ENCODE results near the gene SORBS2.
"Not testable (repeated sequence)": the region's sequence is repeated elsewhere in the genome, so short reads cannot be mapped to it uniquely, and the experiment has no call there.

SORBS2 gene

DNA sequence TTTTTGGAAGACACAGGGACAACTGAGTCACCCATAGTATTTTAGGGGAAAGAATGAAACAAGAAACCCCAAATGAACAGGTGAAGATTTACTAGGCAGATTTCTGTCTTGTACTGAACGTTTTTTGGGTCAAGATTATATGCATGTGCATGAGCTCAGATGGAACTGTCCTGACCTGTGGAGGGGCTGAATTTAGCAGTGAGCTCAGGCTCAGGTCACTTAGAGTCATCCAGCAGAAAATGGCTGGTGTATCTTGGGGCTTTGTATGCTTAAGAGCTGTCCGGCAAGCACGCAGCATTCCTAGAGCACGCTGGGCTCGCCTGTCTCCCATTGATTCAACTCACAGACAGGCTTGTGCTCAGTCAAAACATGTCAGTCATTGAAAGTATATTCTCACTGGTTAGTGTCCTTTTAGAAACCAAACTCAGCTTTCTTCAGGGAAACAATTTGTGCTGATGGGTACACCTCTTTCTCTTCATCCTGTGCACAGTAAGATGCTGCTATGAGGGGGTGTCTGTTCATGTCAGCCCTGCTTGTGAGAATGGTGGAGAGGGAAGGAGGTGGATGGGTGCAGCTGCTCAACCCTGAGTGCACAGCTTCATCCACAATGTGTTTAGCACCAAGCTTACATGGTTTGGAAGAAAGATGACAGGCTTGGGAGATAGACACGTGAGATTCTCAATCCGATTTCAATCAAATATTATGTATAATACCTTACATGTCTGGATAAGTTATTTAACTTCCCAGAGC lies 229.2 kb downstream of the SORBS2 start:
- no peak for DNase-seq (ENCODE audit: low read depth)

DNA sequence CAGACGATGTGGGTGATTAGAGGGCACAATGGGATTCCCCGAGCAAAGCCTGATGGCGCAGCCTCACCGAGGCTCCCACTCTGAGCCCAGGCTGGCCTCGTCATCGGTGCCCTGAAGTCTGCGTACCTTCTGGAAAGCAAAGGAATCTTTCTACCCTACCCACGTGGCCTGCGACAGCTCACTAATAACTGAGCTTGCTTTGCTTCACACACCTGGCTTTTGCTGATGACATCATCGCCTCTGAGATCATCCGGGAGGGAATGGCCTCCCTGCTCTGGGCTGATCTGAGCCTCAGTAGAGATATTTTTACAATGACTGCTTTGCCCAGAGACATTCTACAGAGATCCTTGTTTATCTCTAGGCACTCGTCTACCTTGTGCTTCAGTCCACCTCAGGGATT lies 231.3 kb downstream of the SORBS2 start:
- DNase-seq (ENCODE audit: low read depth) = no peak

DNA sequence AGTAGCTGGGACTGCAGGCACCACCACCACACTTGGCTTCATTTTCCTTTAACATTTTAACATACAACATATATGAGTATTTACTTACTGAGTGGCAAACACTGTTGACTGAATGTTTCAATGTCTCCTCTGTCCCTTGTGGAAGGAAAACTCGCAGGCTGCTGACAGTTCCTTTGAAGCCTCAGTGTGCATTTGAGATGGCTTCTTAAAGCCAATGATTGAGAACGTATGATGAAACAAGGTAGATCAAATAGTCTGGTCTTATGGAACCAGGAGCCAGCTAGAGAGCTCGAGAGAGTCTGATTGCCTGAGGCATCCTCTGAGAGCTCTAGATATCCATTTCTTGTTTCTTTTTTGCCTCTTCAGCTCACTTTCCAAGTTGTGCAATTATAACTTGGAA lies 233.7 kb downstream of the SORBS2 start:
- no peak for DNase-seq (ENCODE audit: low read depth)

DNA sequence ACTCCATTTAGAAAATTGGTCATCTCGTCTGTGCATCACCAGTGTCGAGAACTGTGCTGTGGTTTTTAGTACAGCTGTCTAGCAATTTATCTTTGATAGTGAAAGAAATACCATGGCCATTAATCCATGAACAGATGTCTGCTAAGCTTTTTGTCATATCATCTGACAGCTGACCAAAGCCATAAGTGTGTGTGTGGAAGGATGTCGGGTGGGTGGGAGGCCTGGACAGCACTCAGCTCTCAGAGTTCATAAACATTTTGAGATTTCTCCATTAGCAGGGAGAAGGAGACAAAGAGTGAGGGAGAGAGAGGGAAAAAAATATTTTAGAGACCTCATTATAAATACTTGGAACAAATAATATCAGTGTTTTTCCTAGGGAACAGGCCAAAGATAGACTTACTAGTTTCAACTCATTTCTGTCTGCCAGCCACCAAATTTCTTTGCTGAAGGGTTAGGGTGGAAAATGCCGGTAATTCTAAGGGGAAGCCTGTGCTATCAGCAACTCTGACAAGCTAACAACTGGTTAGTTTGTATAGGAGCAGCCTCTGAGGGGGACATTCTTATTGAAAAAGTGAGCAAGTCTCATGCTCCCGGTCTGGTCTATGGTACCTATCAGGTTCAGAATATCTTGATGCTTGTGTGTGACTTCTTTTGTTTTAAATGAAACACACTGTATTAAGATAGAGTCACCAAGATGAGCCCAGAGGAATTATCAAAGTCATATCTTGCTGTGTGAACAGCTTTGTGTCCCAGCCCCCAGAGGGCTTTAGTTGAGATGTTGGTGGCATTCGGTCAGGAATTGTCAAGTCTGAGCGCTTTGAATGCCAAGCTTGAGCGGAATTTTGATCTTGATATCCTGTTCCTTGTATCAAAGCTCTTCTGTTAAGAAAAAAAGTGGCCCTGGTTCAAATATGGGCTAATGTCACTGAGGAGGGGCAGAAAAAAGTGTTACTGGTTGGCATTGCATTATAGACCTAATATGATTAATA lies 234.7 kb downstream of the SORBS2 start:
- no peak for DNase-seq (ENCODE audit: low read depth)

DNA sequence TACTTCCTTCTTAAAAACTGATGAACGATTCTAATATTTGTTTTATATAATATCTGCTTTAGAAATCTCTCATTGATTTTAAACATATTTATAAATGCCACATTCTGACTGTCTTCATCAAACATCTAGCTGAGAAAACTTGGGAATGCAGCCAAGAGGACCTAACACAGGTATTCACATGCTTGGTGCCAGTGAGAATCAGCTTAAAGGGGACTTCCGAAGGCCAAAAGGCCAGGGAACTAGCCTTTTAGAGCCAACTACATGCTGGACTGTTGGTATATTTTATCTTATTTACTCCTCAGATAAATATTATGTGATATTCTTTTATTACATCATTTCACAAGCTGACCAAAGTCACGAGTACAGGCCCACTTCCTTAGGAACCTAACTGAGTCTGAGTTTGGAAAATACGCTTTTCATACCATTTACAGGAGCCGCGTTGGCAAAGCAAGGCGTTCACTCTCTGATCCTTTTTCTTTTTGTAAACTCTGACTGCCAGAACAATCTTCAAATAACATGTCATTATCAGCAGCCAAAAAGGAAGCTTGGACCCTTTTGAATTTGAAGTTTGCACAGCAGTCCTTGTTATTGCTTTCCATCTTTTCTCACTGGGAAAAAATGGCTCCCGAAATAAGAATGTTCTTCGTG lies 235.6 kb downstream of the SORBS2 start:
- DNase-seq (ENCODE audit: low read depth) = no peak

DNA sequence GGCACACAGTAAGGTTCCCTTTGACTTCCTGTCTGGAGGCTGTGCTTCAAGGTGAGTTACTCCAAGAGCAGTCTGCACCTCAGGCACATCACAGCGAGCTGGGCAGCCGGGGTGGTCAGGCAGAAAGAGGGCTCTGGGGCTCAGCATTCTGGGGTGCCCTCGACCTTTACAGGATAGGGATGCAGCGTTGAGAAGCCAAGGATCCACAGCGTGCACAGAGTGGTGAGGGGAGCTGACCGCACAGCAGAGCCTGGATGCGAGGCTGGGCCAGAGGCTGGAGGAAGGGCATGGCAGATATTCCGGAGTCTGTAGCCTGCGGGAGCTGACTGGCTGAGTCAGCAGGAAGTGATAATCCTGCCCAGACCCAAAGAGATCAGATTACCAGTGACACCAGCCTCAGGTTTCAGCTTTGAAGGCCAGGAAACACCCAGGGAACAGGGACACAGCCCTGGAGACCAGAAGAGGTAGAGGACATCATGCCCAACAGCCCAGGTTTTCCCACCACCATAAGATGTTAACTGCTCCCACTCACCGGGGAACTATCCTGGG lies 238.3 kb downstream of the SORBS2 start:
- DNase-seq (ENCODE audit: low read depth) = no peak

DNA sequence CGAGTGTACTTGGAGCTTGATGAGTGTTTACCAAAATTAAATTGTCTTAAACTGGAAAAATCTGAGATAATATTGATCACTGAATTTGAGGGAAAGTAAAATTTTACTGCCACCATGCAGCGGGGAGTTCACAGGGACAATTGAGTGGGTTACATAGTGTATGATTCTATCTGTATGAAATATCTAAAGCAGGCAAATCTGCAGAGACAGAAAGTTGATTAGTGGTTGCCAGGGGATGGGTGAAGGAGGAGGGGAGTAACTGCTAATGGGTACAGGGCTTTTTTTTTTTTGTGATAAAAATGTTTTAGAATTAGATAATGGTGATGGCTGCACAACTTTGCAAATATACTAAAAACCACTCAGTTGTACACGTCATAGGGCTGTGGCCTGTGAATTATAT lies 241.3 kb downstream of the SORBS2 start:
- DNase-seq (ENCODE audit: low read depth) = no peak

DNA sequence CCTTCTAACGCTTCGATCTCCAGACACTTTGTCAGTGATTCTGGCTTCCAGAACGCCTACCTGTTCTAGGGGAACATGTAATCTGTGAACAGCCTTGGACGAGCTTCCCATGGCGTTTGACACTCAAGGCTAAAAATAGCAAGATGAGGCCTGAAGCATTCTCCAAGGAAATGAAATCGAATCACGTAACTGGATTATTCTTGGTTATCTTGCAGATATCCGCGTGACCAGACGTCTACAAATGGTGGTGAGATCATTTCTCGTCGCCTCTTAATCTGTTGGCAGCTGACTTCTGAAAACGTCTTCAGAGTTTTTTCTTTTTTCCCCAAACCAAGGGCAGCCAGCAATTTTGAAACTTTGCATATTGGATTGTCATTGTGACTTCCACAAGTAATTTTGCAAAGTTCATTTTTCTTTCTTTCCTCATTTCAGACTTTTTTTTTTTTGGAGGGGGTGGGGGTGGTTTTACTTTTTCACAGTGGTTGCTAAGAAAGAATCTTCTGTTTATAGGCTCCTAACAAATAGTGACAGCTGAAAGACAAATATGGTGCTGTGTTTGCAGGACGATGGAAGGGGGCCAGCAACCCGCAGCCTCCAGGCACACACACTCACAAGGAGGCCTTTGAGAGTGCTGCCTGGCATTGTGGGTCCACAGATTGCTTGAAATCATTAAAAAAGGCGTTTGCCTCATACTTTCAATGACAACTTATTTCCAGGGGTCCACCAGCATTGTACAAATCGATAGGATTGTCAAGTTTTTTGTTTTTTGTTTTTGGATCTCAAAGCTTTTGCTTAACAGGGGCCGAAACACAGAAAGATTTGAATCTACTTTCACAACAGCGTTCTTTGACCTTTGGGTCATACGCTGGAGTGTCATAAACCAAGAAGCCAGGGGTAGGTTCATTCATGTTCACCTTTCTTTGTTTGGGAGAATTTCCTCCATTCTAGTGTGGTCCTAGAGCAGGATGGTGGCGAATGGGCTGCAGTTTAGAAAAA lies 244.3 kb downstream of the SORBS2 start:
- DNase-seq (ENCODE audit: low read depth) = no peak

DNA sequence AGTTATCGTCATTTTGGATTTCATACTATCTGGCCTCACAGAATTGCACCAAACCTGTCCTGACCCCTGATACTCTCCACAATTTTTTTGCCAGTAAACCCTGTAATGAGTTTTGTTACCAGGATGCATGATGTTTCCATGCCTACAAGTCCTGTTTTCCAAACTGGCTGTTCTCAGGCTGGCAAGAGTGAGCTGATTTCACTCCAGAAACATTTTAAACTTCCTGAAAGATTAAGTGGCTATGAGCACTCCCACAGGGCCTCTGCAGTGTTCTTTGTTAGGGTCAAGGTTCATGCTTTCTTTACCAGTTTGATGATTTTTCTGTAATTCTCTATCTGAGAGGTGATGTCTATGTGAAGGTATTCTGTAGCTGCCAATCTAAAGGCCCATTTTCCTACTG lies 245.0 kb downstream of the SORBS2 start:
- DNase-seq (ENCODE audit: low read depth) = no peak

DNA sequence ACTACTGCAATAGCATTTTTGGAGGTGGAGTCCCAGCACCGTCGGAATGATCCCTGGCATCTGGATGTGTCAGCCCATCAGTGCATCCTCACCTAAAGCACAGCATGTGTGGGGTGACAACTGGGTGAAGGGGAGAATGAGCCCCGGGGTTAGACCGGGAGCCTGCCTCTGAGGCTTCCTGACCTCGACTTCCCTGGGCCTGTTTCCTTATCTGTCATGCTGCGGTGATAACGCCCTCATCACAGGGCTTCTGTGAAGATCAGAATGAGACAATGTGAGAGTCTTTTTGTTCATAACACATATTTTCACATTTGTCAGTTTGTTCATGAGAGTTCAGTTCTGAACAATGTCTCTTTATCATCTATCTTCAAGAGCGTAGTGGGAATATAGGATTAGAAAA lies 245.6 kb downstream of the SORBS2 start:
- no peak for DNase-seq (ENCODE audit: low read depth)

DNA sequence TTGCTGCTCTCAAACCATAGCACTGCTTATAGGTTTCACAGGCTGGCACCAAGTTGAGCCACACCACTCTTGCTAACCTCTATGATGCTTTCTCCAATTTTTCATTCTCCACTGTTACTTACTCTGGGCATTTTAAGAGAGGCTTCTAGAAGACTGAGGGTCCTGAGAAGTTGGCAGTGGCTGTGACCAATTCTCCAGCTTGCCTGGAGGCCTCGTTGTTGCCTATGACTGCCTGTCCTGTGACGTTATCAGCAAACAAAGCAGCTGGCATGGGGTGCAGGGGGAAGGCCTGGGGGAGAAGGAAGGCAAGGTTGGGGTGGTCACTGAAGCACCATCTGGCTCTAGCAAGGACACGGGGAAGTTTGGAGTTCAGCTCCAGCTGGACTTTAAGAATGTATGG lies 246.3 kb downstream of the SORBS2 start:
- DNase-seq (ENCODE audit: low read depth) = no peak

DNA sequence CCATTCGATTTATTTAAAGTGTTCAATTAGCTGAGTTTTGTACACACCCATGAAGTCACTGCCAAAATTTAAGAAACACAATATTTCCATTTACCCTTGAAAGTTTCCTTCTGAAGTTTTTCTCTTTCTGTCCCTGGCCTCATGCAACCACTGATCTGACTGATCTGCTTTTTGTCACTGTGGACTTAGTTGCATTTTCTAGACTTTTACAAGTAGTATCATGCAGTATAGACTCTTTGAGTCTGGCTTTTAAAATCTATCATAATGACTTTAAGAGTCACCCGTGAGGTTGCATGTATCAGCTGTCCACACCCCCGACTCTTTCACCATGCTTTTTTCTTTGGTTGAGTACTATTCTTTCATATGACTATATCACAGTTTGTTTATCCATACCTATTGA lies 247.6 kb downstream of the SORBS2 start:
- no peak for DNase-seq (ENCODE audit: low read depth)

DNA sequence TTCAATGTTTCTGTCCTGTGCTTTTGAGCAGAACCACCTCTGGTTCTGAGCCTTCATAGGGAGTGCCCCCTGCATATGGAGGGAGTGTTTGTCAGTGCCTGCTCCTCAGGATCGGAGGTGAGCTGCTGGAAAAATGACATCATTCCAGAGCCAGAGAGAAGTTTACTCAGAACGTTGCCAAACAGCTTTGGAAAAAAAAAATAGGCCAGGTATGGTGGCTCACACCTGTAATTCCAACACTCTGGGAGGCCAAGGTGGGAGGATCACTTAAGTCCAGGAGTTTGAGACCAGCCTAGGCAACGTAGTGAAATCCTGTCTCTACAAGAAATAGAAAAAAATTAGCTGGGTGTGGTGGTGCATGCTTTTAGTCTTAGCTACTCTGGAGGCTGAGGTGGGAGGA lies 249.5 kb downstream of the SORBS2 start:
- DNase-seq (ENCODE audit: low read depth) = no peak

DNA sequence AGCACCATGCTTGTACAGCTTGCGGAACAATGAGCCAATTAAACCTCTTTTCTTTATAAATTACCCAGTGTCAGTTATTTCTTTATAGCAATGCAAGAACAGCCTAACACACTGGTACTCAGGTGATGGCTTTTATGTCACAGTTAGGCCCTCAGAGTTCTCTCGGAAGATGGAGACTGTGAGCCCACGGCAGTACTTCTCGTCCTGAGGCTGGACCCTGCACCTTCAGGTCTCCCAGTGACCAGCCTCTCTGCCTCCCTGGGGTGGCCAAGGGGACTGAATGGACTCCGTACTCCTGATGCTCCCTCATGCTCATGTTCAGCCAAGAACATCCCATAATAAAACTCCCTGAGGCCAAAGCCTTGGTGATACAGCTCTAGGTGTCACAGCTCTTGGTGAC lies 251.7 kb downstream of the SORBS2 start:
- DNase-seq (ENCODE audit: low read depth) = no peak

DNA sequence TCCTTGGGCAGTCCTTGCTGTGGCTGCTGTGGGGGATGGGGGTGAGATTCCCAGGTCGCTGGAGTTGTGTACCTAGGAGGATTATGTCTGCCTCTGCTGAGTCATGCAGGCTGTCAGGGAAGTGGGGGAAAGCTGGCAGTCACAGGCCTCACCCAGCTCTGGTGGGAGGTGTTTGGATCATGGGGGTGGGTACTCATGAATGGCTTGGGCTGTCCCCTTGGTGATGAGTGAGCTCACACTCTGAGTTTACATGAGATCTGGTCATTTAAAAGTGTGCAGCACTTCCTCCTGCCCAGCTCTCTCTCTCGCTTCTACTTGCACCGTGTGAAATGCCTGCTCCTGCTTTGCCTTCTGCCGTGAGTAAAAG lies 252.1 kb downstream of the SORBS2 start:
- no peak for DNase-seq (ENCODE audit: low read depth)

DNA sequence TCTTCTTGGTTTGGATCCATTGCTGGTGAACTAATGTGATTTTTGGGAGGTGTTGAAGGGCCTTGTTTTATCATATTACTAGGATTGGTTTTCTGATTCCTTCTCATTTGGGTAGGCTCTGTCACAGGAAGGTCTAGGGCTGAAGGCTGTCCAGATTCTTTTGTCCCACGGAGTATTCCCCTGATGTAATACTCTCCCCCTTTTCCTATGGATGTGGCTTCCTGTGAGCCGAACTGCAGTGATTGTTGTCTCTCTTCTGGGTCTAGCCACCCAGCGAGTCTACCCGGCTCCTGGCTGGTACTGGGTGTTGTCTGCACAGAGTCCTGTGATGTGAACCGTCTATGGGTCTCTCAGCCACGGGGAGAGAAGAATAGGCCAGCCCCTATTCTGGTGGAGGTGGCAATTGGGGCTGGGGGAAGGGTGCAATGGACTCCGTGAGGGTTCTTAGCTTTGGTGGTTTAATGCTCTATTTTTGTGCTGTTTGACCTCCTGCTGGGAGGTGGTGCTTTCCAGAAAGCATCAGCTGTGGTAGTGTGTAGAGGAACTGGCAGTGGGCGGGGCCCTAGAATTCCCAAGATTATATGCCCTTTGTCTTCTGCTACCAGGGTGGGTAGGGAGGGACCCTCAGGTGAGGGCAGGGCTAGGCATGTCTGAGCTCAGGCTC lies 252.6 kb downstream of the SORBS2 start:
- not testable (repeated sequence) for DNase-seq (ENCODE audit: low read depth)

DNA sequence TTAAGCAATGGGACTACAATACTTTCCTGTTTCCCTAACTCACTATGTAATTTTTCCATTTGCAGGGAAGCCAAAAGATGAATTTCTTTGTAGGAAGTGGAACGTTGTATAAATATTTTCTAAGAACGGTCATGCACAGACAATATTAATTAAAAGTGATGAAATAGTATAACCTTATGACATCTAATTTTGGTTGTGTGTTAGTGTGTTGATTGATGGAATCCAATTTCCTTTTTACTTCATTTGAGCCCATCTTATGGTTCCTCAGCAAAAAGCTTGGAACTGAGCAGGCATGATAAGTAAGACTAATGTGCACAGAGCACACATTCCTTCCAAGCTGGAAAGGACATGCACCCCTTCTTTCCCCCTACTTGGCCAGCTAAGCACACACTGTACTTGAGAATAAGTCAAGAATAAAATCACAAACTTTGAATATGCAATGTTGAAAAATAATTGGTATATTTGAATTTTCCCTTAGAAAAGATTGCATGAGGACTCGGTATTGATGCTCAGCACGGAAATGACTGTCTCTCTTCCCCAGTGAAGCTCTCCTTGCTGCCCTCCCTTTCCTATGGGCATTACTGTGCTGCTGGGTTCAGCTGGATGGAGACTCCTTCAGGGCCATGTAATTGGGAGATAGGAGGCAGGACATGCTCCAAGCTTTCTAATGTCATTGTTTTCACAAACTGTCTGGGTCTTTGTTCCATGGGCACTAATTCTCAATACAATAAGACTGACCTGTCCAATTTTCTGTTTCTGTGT lies 257.4 kb downstream of the SORBS2 start:
- DNase-seq (ENCODE audit: low read depth) = no peak

DNA sequence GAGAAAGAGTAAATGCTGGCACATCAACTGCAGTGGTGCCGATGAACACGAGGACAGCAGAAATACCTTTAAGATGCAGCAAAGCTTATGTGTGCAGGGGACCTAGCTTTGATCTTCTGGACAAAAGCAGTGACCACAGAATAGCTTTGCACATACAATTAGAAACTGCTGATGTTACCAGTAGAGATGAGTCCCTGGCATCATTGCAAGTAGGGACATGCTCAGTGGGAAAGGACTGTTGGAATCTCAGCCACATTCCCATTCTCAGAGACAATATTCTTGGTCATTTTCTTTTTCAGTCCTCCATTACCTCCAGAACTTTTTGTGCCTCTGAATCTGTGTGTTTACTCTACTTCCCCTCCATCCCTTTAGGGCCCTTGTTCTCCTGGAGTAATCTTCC lies 259.7 kb downstream of the SORBS2 start:
- no peak for DNase-seq (ENCODE audit: low read depth)

DNA sequence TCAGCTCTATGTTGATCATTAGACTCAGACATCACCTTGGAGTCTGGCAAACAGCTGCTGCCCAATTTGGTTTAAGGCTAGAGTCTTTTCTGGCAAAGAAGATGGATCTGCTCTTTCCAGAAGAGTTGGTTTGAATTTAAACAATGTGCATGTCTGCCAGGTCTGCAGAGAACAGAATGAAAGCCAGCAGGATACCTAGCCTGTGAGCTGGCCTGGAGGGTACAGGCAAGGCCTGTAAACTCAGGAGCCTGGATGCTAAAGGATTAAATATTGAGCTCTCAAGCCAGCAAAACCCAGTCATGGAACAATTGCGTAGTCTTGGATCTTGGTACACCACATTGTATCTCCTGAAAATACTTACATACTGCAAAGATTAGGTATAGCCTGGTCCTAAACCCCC lies 261.1 kb downstream of the SORBS2 start:
- no peak for DNase-seq (ENCODE audit: low read depth)

DNA sequence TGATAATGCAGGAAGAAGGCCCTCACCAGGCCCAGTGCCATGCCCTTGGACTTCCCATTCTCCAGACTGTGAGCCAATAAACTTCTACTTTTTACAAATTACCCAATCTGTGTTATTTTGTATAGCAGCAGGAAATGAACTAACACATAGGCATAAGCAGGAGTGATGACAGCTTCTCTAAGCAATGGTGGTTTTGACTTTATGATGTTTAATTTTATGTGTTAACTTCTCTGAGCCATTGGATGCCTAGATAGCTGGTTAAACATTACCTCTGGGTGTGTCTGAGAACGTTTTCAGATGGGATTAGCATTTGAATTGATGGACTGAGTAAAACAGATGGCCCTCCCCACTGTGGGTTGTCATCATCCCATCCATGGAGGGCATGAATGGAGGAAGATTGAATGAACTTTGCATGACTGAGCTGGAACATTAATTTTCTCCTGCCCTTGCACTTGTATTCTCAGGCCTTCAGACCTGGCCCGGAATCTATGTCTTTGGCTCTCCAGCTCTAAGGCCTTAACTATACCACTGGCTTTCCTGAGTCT lies 262.8 kb downstream of the SORBS2 start:
- no peak for DNase-seq (ENCODE audit: low read depth)

Measured in stimulated activated CD8-positive, alpha-beta memory T cell treated with anti-CD3 and anti-CD28 coated beads, Interleukin-15, amount 100 ng/mL, for 24 hours (primary cell).